ENCODE results near the gene UCP3.

UCP3 gene

DNA sequence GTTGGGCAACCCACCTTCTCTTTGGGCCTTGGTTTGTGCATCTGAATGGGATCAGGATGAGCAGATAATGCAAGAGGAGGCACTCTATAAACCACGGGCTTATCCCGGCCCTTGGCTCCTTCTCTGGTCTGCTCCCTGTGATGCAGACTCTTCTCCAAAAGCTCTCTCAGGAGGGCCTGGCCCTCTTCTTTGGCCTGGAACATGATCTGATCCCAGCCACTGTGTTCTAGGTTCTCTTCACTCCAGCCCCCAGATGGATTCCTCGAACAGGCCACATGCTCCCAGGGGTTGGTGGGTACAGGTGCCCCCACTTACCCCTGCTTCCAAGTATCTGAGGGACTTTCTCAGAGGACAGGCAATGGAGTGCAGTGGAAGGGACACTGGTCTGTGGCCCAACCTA lies 8.7 kb upstream of the UCP3 start:
- no peak for FAIRE-seq

DNA sequence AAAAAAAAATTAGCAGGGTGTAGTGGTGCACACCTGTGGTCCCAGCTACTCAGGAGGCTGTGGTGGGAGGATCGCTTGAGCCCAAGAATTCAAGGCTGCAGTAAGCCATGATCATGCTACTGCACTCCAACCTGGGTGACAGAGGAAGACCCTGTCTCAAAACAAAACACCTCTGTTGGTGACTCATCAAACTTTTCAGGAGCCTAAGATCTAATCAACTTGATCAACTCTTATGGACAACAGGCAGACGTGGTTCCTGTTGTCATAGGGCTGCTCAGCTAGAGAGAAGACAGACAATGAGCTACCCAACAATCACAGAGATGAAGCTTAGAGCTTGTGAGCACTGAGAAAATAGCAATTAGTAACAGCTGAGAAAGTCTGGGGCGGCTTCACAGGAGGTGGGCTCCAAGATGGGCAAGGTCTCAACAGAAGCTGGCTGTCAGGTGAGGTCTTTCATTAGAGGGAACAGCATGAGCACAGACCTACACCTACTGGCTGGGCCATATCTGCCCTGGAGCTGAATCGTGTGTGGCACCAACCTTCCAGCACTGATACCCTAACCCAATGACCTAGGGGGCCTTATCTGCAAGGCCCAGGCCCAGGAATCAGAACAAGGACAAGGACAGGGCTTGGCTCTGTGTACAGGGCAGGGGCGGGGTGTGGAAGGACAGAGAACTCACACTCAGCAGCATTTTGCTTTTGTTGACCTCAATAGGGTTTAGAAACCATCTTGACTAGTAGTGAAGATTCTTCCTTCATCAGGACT lies 7.2 kb upstream of the UCP3 start:
- FAIRE-seq = no peak

- FAIRE-seq = no peak
Observed at GRCh38 chr11:74014880-74015279, 6.0 kb upstream of the UCP3 start.

DNA sequence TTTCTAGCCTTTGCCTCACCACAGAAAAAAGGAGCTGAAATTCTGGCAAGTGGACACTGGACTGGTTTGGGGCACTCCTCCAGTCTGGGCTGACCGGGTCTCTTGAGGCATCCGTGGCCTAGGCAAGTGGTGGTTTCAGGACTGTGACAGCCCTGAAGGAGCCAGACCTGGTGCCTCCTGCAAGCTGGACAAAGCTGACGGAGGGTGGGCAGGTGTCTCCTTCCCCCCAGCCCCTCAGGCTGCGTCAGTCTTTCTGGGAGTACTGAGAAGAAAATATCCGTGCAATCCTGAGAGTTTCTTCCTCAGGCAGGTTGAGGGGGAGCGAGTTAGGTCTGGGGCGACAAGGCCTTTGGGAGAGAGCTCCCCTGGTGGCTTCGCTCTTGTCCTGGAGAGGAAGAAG lies 4.3 kb upstream of the UCP3 start:
- FAIRE-seq = no peak

DNA sequence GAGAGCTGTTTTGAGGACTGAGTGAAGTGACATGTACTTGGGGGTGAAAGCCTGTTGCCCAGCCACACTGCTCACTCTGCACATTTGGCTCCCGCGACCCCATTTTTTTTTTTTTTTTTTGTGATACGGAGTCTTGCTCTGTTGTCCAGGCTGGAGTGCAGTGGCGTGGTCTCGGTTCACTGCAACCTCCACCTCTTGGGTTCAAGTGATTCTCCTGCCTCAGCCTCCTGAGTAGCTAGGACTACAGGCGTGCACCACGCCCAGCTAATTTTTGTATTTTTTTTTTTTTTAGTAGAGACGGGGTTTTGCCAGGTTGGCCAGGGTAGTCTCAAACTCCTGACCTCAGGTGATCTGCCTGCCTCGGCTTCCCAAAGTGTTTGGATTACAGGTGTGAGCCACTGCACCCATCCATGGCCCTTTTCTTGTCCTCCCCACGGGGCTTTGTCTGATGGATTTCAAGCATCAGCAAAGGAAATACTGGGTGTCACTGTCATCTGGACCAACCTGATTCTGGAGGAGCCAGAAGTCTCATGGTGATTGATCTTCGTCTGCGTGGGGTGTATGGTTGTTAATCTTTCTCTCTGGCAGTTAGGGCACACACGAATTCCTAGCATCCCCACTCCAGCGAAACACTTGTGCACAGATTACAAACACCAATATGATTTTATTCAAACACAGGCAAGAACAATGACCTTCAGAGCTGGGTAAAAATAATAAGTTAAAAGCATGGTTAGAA lies 3.4 kb upstream of the UCP3 start:
- FAIRE-seq = no peak

DNA sequence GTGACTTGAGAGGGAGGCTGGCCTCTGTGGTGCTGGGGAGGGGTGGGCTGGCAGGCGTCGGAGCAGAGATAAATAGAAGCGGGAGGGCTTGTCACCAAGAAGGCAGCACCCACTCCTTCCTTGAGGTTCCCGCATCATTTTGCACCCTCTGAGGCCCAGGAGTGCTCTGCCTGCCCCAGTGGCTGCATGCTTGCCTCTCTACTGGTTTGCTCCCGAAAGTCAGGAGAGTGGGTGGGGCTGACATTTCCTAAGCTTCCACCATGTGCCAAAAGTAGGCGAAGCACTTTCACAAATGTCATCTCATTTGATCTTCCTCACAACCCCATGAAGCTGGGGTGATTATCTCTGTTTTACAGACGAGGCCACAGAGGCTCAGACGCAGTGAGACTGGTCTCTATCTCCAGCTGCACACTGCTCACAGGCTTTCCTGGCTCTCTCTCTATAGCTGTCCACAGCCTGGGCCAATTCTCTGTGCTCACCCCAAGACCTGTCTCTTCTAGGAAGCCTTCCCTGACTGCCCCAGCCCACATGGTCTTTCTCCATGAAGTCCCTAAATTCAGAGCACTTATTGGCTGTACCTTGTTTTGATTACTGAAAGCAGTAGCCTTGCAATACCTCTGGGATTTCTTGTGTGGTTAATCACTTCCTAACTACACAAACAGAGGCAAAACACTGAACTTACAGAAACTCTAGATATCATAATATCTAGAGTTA lies 2.6 kb upstream of the UCP3 start:
- FAIRE-seq = no peak

- FAIRE-seq = no peak
Observed at GRCh38 chr11:74010306-74011300, 1.7 kb upstream of the UCP3 start.

- FAIRE-seq = no peak
Observed at GRCh38 chr11:74009675-74010305, 905 bp upstream of the UCP3 start.

DNA sequence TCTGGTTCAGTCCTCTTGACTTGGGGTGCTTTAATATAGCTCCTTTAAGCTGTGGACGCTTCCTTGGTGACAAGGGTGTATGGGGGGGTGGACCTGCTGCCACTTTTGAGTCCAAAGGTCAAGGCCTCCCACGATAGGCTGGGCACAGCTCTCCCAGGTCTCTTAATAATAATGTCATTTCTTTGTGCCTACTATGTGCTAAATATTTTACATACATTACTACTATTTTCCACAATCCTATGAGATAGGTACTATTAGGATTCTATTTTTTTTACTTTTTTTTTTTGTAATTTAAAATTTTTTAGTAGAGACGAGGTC lies 304 bp upstream of the UCP3 start:
- no peak for FAIRE-seq

- no peak for FAIRE-seq
Observed at GRCh38 chr11:74007691-74008372, 1.1 kb downstream of the UCP3 start.

DNA sequence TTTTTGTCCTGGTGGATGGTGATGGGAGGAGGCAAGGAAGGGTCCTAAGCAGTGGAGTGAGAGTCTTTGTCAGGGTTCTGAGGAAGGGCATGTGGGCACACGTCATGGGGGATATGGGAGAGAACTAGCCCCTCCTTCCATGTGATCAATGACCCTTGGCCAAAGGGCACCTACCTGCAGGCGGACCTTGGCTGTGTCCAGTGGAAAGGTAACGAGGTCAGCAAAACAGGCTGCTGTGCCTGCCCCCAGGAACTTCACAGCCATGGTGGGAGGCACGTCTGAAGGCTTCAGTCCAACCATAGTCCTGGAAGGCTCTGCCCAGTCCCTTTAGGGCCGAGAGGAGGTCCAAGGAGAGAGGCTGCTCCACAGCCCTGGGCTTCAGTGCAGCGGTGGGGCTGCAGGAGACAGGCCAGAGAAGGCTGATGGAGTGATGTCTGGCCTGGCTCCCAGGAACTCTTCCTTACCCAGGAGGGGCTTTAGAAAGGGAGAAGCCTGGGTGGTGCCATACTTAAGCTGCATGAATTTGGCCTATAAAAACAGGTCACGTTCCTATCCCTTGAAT lies 2.1 kb downstream of the UCP3 start:
- no peak for FAIRE-seq

- no peak for FAIRE-seq
Observed at GRCh38 chr11:74005721-74006517, 3.0 kb downstream of the UCP3 start.

GRCh38 chr11:74004759-74005615 lies 3.9 kb downstream of the UCP3 start:
- no peak for FAIRE-seq

- FAIRE-seq = no peak
Observed at GRCh38 chr11:74004046-74004695, 4.7 kb downstream of the UCP3 start.

GRCh38 chr11:74002832-74003231 lies 6.1 kb downstream of the UCP3 start:
- FAIRE-seq = no peak

GRCh38 chr11:74001822-74002286 lies 7.0 kb downstream of the UCP3 start:
- FAIRE-seq = no peak

- no peak for FAIRE-seq
Observed at GRCh38 chr11:74000307-74001133, 8.4 kb downstream of the UCP3 start.

All from endometrium (tissue), 2 donors.